SK-MEL-5 (cell line): ENCODE results near the gene COL18A1. TPM values are rescaled to one million over a fixed set of nuclear protein-coding genes. Genes with fewer than 3 reads are reported as not detected.

Experiments used
- DNase-seq: peaks from one replicate; pipeline ENCODE4 v3.0.0-alpha.2; 2016; ENCODE audit warnings: low read depth, low spot score
- in situ Hi-C: cut with HindIII; loops from 2 replicates; pipeline ENCODE4 v1.10.0; 2016; ENCODE audit warnings: low sequenced_read_pairs, high pct_unique_total_duplicates, low pct_unique_long_range_greater_than_20kb
- total RNA-seq: library from RNA; depleted of rRNA; stranded (reverse); fragments of >200 nt; shearing (Covaris generic); gene quantifications from 2 replicates; pipeline ENCODE4 v1.2.3, GENCODE V29; 2014

The COL18A1 gene
- total RNA-seq, 1 experiment from 2014 or later: 12.4 TPM

GRCh38 chr21:45464309-45464708, 59.3 kb downstream of the COL18A1 start:
- in situ Hi-C loops: no loop called here
- no peak for DNase-seq

GRCh38 chr21:45465105-45465504, 60.1 kb downstream of the COL18A1 start:
- in situ Hi-C loops: no loop called here
- DNase-seq: no peak

- DNase-seq: no peak
- in situ Hi-C loops: no loop called here
Observed at GRCh38 chr21:45465611-45466329, 60.8 kb downstream of the COL18A1 start.

GRCh38 chr21:45466330-45467220, 61.6 kb downstream of the COL18A1 start:
- in situ Hi-C loops: no loop called here
- no peak for DNase-seq

GRCh38 chr21:45467221-45467779, 62.3 kb downstream of the COL18A1 start:
- DNase-seq: no peak
- in situ Hi-C loops: no loop called here

- in situ Hi-C loops: no loop called here
- no peak for DNase-seq
Observed at GRCh38 chr21:45468051-45468970, 63.3 kb downstream of the COL18A1 start.

- DNase-seq: no peak
- in situ Hi-C loops: no loop called here
Observed at GRCh38 chr21:45468971-45469272, 64.0 kb downstream of the COL18A1 start.

- in situ Hi-C loops: no loop called here
- DNase-seq: peak; percentile 61
Observed at GRCh38 chr21:45469273-45470086, 64.5 kb downstream of the COL18A1 start.

- no peak for DNase-seq
- in situ Hi-C loops: no loop called here
Observed at GRCh38 chr21:45470087-45470515, 65.1 kb downstream of the COL18A1 start.

GRCh38 chr21:45470773-45471524, 66.0 kb downstream of the COL18A1 start:
- in situ Hi-C loops: no loop called here
- no peak for DNase-seq

- no peak for DNase-seq
- in situ Hi-C loops: no loop called here
Observed at GRCh38 chr21:45471525-45472221, 66.7 kb downstream of the COL18A1 start.

GRCh38 chr21:45472445-45473365, 67.7 kb downstream of the COL18A1 start:
- DNase-seq: no peak
- in situ Hi-C loops: no loop called here

- in situ Hi-C loops: no loop called here
- DNase-seq: no peak
Observed at GRCh38 chr21:45473496-45474322, 68.7 kb downstream of the COL18A1 start.

- in situ Hi-C loops: no loop called here
- DNase-seq: no peak
Observed at GRCh38 chr21:45474323-45474950, 69.5 kb downstream of the COL18A1 start.
